ENCODE results near the gene LTK.

DNA sequence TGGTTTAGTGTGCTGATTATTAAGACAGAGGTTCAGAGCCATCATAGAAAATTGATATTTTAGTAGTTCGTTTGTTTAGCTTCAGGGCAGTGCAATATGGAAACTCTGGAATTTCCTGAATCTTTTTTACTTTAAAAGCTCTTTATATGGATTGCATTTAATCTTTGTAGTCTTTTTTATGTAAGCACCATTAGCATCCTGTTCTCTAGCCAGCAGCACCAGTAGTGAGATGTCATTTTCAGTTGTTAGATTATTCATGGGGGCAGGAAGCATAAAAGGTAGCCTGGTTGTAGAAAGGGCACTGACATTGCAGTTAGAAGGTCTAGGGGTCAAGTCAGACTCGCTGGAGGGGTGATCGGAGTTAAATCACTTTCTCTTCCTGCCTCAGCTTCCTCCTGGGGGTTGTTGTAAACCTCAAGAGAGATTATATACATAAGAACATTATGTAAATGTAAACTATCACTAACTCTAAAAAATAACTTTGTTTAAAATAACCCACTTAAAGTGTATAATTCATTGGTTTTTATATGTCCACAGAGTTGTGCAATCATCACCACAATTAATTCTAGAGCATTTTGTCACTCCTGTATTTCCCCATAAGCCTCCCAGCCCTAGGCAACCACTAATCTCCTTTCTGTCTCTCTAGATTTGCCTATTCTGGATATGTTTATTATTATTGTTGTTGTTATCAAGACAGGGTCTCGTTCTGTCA is 51.4 kb downstream of the LTK start:
- TF ChIP-seq RAD21 (IDR thresholded peaks at IDR 0.05; ENCODE audit: low read depth) (no peak), FOXM1 (IDR thresholded peaks at IDR 0.05; ENCODE audit: borderline replicate concordance, low read depth) (no peak), CEBPB (IDR thresholded peaks at IDR 0.05) (no peak), TCF12 (IDR thresholded peaks at IDR 0.05; ENCODE audit: low read depth) (no peak)

All from Ishikawa (cell line).